ENCODE measurements around the gene OGA. TPM values are rescaled to one million over a fixed set of nuclear protein-coding genes. Genes with fewer than 3 reads are reported as not detected.

The OGA gene
- total and polyA plus RNA-seq, 2 donors (not counting 3 experiments of a cell fraction or from before 2014, with no cell fraction given) = 30.8 to 118 TPM

- dilution Hi-C loops (cut with MboI; ENCODE audit: extremely low pct_ligation_motif_present, low sequenced_read_pairs) = no loop called here
- FAIRE-seq = no peak
- no peaks in the 10 kb centered on the region for H3K79me2 ChIP-seq (ENCODE audit: control insufficient read depth, insufficient read depth, low read length)
- peak overlapping the region; percentile 38 for H3K4me2 ChIP-seq (ENCODE audit: insufficient read depth, low read length)
- H3K9me1 ChIP-seq (replicated peaks; ENCODE audit: control insufficient read depth, extremely low read depth, insufficient read depth, low read length) = no peaks in the 10 kb centered on the region
- H3K36me3 ChIP-seq (ENCODE audit: control insufficient read depth in 2 of 2, extremely low read depth in 1 of 2, insufficient read depth in 2 of 2, low read length in 2 of 2) = no peaks in the 10 kb centered on the region
- no peaks in the 10 kb centered on the region for H3K9me3 ChIP-seq (replicated peaks; ENCODE audit: control insufficient read depth, insufficient read depth, low read length)
- CTCF ChIA-PET = interaction anchor here (1.3 kb wide), 2 partner anchors 11 to 12 kb away, joined by 3 to 5 read pairs; partner anchors contain the start of gene OGA
- BruUV-seq (replicated peaks) = no TSS peak
- H4K20me1 ChIP-seq (replicated peaks; ENCODE audit: control insufficient read depth, extremely low read depth, insufficient read depth, low read length) = no peaks in the 10 kb centered on the region
- intact Hi-C loops (cut with micrococcal nuclease) = loop anchor here (1.0 kb wide), 1 partner anchor 11 kb away; the partner anchor contains the start of gene OGA
- no peak overlapping the region for H3K9ac ChIP-seq (replicated peaks; ENCODE audit: extremely low read depth, insufficient read depth, low read length)
- no peak for TF ChIP-seq CTCF (IDR thresholded peaks at IDR 0.05; ENCODE audit: extremely low read depth in 1 of 2, insufficient read depth in 1 of 2, low read depth in 1 of 2, low read length in 2 of 2)
- H2AFZ ChIP-seq (ENCODE audit: low read depth, low read length) = peak overlapping the region; percentile 26
- no peak for DNase-seq (ENCODE audit: low read depth, low spot score)
- peak overlapping the region in 2 of 3 experiments; percentile 1 to 64 for H3K4me3 ChIP-seq (replicated peaks in 1 of 3; ENCODE audit: insufficient read depth in 1 of 3, low read depth in 1 of 3, low read length in 3 of 3)
- POLR2A ChIA-PET = interaction anchor here (1.3 kb wide), 1 partner anchor 12 kb away, joined by 3 read pairs; the partner anchor contains the start of gene OGA
- H3K27ac ChIP-seq (ENCODE audit: insufficient read depth, low read depth, low read length) = no peak overlapping the region
- no peaks in the 10 kb centered on the region for H3K27me3 ChIP-seq (ENCODE audit: control insufficient read depth in 2 of 2, insufficient read depth in 2 of 2, low read length in 2 of 2)
- H3K4me1 ChIP-seq (ENCODE audit: control insufficient read depth, extremely low read depth, insufficient read depth, low read length) = peaks cover 11% of the 10 kb centered on the region
Observed at GRCh38 chr10:101829561-101830315, 11.5 kb upstream of the OGA start.

GRCh38 chr10:101828766-101829551 is 10.7 kb upstream of the OGA start:
- FAIRE-seq (no peak), DNase-seq (ENCODE audit: low read depth, low spot score) (no peak)
- dilution Hi-C loops (cut with MboI; ENCODE audit: extremely low pct_ligation_motif_present, low sequenced_read_pairs) (no loop called here), intact Hi-C loops (cut with micrococcal nuclease) (no loop called here)
- Histone ChIP-seq H2AFZ (ENCODE audit: low read depth, low read length) (no peak overlapping the region), H3K27ac (ENCODE audit: insufficient read depth, low read depth, low read length) (no peak overlapping the region), H3K9me1 (replicated peaks; ENCODE audit: control insufficient read depth, extremely low read depth, insufficient read depth, low read length) (no peaks in the 10 kb centered on the region), H4K20me1 (replicated peaks; ENCODE audit: control insufficient read depth, extremely low read depth, insufficient read depth, low read length) (no peaks in the 10 kb centered on the region), H3K36me3 (ENCODE audit: control insufficient read depth in 2 of 2, extremely low read depth in 1 of 2, insufficient read depth in 2 of 2, low read length in 2 of 2) (no peaks in the 10 kb centered on the region), H3K9me3 (replicated peaks; ENCODE audit: control insufficient read depth, insufficient read depth, low read length) (no peaks in the 10 kb centered on the region), H3K9ac (replicated peaks; ENCODE audit: extremely low read depth, insufficient read depth, low read length) (no peak overlapping the region), H3K4me3 (replicated peaks in 1 of 3; ENCODE audit: insufficient read depth in 1 of 3, low read depth in 1 of 3, low read length in 3 of 3) (no peak overlapping the region), H3K79me2 (ENCODE audit: control insufficient read depth, insufficient read depth, low read length) (no peaks in the 10 kb centered on the region), H3K27me3 (ENCODE audit: control insufficient read depth in 2 of 2, insufficient read depth in 2 of 2, low read length in 2 of 2) (no peaks in the 10 kb centered on the region), H3K4me1 (ENCODE audit: control insufficient read depth, extremely low read depth, insufficient read depth, low read length) (peaks cover 11% of the 10 kb centered on the region), H3K4me2 (ENCODE audit: insufficient read depth, low read length) (no peak overlapping the region)
- CTCF ChIA-PET = interaction anchor here (1.3 to 1.6 kb wide), 3 partner anchors 11 to 181 kb away, joined by 3 to 5 read pairs (median 4); partner anchors contain the start of gene OGA
- no TSS peak for BruUV-seq (replicated peaks)
- TF ChIP-seq POLR2AphosphoS5 (IDR thresholded peaks at IDR 0.05; ENCODE audit: insufficient read depth, low read depth, low read length) (no peak), MYC (IDR thresholded peaks at IDR 0.05; ENCODE audit: low read depth, low read length) (no peak), JUN (IDR thresholded peaks at IDR 0.05; ENCODE audit: borderline replicate concordance, insufficient read depth, insufficient read length, low read depth) (no peak), POLR2A (IDR thresholded peaks at IDR 0.05; ENCODE audit: low read depth, low read length) (no peak)
- POLR2A ChIA-PET = interaction anchor here (1.3 kb wide), 1 partner anchor 11 kb away, joined by 3 read pairs; the partner anchor contains the start of gene OGA
